GM12872 (cell line): Measurements from ENCODE around the gene CA14.

Source experiments
- CTCF ChIP-seq: IDR thresholded peaks from 3 replicates; pipeline ENCODE4 v1.5.1; 2011; ENCODE audit warnings: low read depth, mild to moderate bottlenecking, low read length, moderate library complexity; ENCODE audit not compliant: insufficient read depth

CA14 gene

GRCh38 chr1:150257624-150258585, at the start of gene CA14:
Gene CA14 (plus strand): TSS chr1:150257774. CDS start chr1:150258129, 355 bp downstream.
- no peak for TF ChIP-seq CTCF

GRCh38 chr1:150210091-150210490, 47.5 kb upstream of the CA14 start:
- no peak for TF ChIP-seq CTCF

- TF ChIP-seq CTCF, result no peak
These were observed 46.9 kb upstream of the CA14 start for GRCh38 chr1:150210706-150211105.

- no peak for TF ChIP-seq CTCF
These were observed 45.5 kb upstream of the CA14 start for GRCh38 chr1:150212070-150212469.

- 0 out of 3 replicates have a peak, but pooled peaks have one; percentile 24 for TF ChIP-seq CTCF
These were observed 44.1 kb upstream of the CA14 start for GRCh38 chr1:150213170-150214098.

GRCh38 chr1:150221552-150221951, 36.0 kb upstream of the CA14 start:
- peak; percentile 49 for TF ChIP-seq CTCF

- TF ChIP-seq CTCF, result no peak
These were observed 32.6 kb upstream of the CA14 start for GRCh38 chr1:150224983-150225382.
